CD14-positive monocyte (primary cell): ENCODE data around the gene PTTG1. TPM values are rescaled to one million over a fixed set of nuclear protein-coding genes. Genes with fewer than 3 reads are reported as not detected.

Experiments
- DNase-seq, 3 donors: peaks; one replicate each; pipeline ENCODE4 v3.0.0-alpha.2; 2011 to 2022
- H2AFZ ChIP-seq: 2 replicates; pipeline ENCODE4 v1.6.0; 2012; ENCODE audit warnings: mild to moderate bottlenecking, low read depth, low read length, inconsistent platforms; ENCODE audit not compliant: insufficient read depth, poor library complexity, severe bottlenecking
- H3K27ac ChIP-seq, 2 donors: 1 replicate in 1 of 2; 2 replicates in 1 of 2; pipeline ENCODE4 v1.5.1; 2012 to 2013; ENCODE audit warnings: low read length in 2 of 2, control low read depth in 1 of 2, inconsistent platforms in 1 of 2, low read depth in 1 of 2, mild to moderate bottlenecking in 1 of 2
- H3K27me3 ChIP-seq, 2 donors: one replicate each; pipeline versions ENCODE4 v1.6.0 to v1.6.1; 2011 to 2013; ENCODE audit warnings: low read length in 2 of 2; ENCODE audit not compliant: control insufficient read depth in 2 of 2, insufficient read depth in 2 of 2
- H3K36me3 ChIP-seq, 2 donors: replicated peaks in 1 of 2; 1 replicate in 1 of 2; 2 replicates in 1 of 2; pipeline versions ENCODE4 v1.5.1 to v1.6.1; 2012 to 2013; ENCODE audit warnings: low read length in 2 of 2, control low read depth in 1 of 2, inconsistent platforms in 1 of 2, mild to moderate bottlenecking in 1 of 2; ENCODE audit not compliant: insufficient read depth in 2 of 2, control insufficient read depth in 1 of 2
- H3K4me1 ChIP-seq, 2 donors: 1 replicate in 1 of 2; 2 replicates in 1 of 2; pipeline versions ENCODE4 v1.5.1 to v1.6.1; 2012 to 2013; ENCODE audit warnings: low read length in 2 of 2, control low read depth in 1 of 2, inconsistent platforms in 1 of 2, mild to moderate bottlenecking in 1 of 2, moderate library complexity in 1 of 2; ENCODE audit not compliant: insufficient read depth in 2 of 2, control insufficient read depth in 1 of 2
- H3K4me2 ChIP-seq: replicated peaks from 2 replicates; pipeline ENCODE3; 2012; ENCODE audit warnings: low read length, moderate library complexity, mild to moderate bottlenecking; ENCODE audit not compliant: poor library complexity, severe bottlenecking; ENCODE audit errors: extremely low read depth
- H3K4me3 ChIP-seq, 3 experiments: fragments of 200-600 bp in 1 of 3; sonication (generic) in 1 of 3; replicated peaks in 1 of 3; 1 replicate in 2 of 3; 2 replicates in 1 of 3; pipeline ENCODE4 v1.5.1; 2011 to 2013; ENCODE audit warnings: low read length in 3 of 3, mild to moderate bottlenecking in 3 of 3, control low read depth in 2 of 3, low read depth in 2 of 3, inconsistent platforms in 1 of 3, moderate library complexity in 1 of 3
- H3K79me2 ChIP-seq: 2 replicates; pipeline ENCODE4 v1.6.0; 2012; ENCODE audit warnings: mild to moderate bottlenecking, control low read depth, inconsistent platforms, low read length, moderate library complexity; ENCODE audit not compliant: insufficient read depth
- H3K9ac ChIP-seq: 2 replicates; pipeline ENCODE4 v1.6.0; 2017; ENCODE audit warnings: low read length, mild to moderate bottlenecking; ENCODE audit not compliant: insufficient read depth, poor library complexity, severe bottlenecking
- H3K9me3 ChIP-seq, 2 donors: replicated peaks in 1 of 2; 1 replicate in 1 of 2; 2 replicates in 1 of 2; pipeline versions ENCODE4 v1.5.1 to v1.6.1; 2012 to 2013; ENCODE audit warnings: low read length in 2 of 2, control low read depth in 1 of 2; ENCODE audit not compliant: control insufficient read depth in 1 of 2, insufficient read depth in 1 of 2
- H4K20me1 ChIP-seq: 2 replicates; pipeline ENCODE4 v1.6.0; 2012; ENCODE audit warnings: mild to moderate bottlenecking, low read length, control low read depth, moderate library complexity; ENCODE audit not compliant: insufficient read depth
- H3K27ac Mint-ChIP-seq, 7 donors: one replicate each; pipeline ENCODE4 v1.8.0; 2020; ENCODE audit warnings: mild to moderate bottlenecking in 7 of 7, mixed read lengths in 7 of 7, moderate library complexity in 6 of 7, inconsistent platforms in 2 of 7
- H3K27me3 Mint-ChIP-seq, 3 donors: one replicate each; pipeline ENCODE4 v1.8.0; 2021 to 2022; ENCODE audit warnings: low read depth in 3 of 3, mild to moderate bottlenecking in 3 of 3, mixed read lengths in 3 of 3, moderate library complexity in 3 of 3, inconsistent platforms in 1 of 3
- H3K36me3 Mint-ChIP-seq, 2 donors: one replicate each; pipeline ENCODE4 v1.8.0; 2020; ENCODE audit warnings: mixed read lengths in 2 of 2, inconsistent platforms in 1 of 2, mild to moderate bottlenecking in 1 of 2
- H3K4me1 Mint-ChIP-seq: one replicate; pipeline ENCODE4 v1.8.0; 2020; ENCODE audit warnings: mild to moderate bottlenecking, mixed read lengths
- H3K4me3 Mint-ChIP-seq, 2 donors: one replicate each; pipeline ENCODE4 v1.8.0; 2020; ENCODE audit warnings: mild to moderate bottlenecking in 2 of 2, mixed read lengths in 2 of 2, moderate library complexity in 1 of 2
- H3K9me3 Mint-ChIP-seq, 7 donors: one replicate each; pipeline ENCODE4 v1.8.0; 2020 to 2022; ENCODE audit warnings: mixed read lengths in 7 of 7, mild to moderate bottlenecking in 6 of 7, moderate library complexity in 6 of 7, inconsistent platforms in 2 of 7
- WGBS: methylation state at CpG from one replicate; pipeline ENCODE4 v1.1.5; 2013; ENCODE audit warnings: missing lambda C conversion rate; ENCODE audit not compliant: insufficient coverage; 5-methylcytosine and 5-hydroxymethylcytosine counted together
- intact Hi-C, 2 donors: fragments of 100-400 bp; cut with micrococcal nuclease; formaldehyde crosslinking; loops; one replicate each; pipeline versions ENCODE4 v1.15.0 to v1.15.1; 2023
- polyA plus RNA-seq, 3 donors: library from polyadenylated mRNA; depleted of rRNA in 1 of 3; unstranded in 2 of 3; stranded (reverse) in 1 of 3; fragments of 300-500 nt in 2 of 3; fragments of >200 nt in 1 of 3; fragmentation: Illumina TruSeq in 2 of 3; gene quantifications; 1 replicate in 2 of 3; 2 replicates in 1 of 3; pipeline ENCODE4 v1.2.3, GENCODE V29; 2012 to 2021
- TF ChIP-seq, protein P1 (sequence below): fragments of 200-600 bp; IDR thresholded peaks from one replicate; pipeline ENCODE4 v1.8.0; 2022; ENCODE audit warnings: antibody characterized with exemption, mild to moderate bottlenecking

Gene PTTG1
- polyA plus RNA-seq, 3 donors: 2.5 to 3.6 (median 3.3) TPM

DNA sequence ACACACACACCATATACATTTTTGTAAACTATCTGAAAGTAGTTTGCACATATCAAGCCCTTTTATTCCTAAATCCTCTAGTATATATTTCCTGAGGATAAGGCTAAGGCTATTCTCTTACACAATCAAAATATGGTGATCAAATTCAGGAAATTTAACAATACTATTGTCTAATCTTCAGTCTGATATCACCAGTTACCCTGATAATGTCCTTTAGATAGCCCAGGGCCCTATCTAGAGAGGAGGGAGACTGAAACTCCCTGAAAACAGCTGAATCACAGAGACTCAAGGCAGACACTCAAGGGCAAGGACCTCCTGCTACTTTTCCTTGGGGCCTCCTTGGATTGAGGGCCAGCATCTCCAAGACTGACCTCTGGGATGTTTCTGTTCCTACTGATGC is 30.4 kb downstream of the PTTG1 start:
- Histone ChIP-seq H4K20me1 (no peaks in the 10 kb centered on the region), H3K27me3 (no peaks in the 10 kb centered on the region), H3K9ac (no peak overlapping the region), H3K36me3 (no peaks in the 10 kb centered on the region), H3K4me3 (no peak overlapping the region), H3K27ac (no peak overlapping the region), H3K4me2 (no peak overlapping the region), H2AFZ (no peak overlapping the region), H3K4me1 (peaks cover 8 to 13% of the 10 kb centered on the region in 2 donors), H3K9me3 (no peaks in the 10 kb centered on the region), H3K79me2 (no peaks in the 10 kb centered on the region)
- DNase-seq: no peak
- TF ChIP-seq, protein P1, sequence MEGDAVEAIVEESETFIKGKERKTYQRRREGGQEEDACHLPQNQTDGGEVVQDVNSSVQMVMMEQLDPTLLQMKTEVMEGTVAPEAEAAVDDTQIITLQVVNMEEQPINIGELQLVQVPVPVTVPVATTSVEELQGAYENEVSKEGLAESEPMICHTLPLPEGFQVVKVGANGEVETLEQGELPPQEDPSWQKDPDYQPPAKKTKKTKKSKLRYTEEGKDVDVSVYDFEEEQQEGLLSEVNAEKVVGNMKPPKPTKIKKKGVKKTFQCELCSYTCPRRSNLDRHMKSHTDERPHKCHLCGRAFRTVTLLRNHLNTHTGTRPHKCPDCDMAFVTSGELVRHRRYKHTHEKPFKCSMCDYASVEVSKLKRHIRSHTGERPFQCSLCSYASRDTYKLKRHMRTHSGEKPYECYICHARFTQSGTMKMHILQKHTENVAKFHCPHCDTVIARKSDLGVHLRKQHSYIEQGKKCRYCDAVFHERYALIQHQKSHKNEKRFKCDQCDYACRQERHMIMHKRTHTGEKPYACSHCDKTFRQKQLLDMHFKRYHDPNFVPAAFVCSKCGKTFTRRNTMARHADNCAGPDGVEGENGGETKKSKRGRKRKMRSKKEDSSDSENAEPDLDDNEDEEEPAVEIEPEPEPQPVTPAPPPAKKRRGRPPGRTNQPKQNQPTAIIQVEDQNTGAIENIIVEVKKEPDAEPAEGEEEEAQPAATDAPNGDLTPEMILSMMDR: no peak
- Mint-ChIP-seq H3K27ac (peak overlapping the region in 1 of 7 donors; percentile 61), H3K9me3 (peaks cover 0 to 5% (median 0%) of the 10 kb centered on the region in 7 donors), H3K4me3 (no peak overlapping the region), H3K27me3 (peaks cover 3 to 14% (median 6%) of the 10 kb centered on the region in 3 donors), H3K4me1 (peaks cover 14% of the 10 kb centered on the region), H3K36me3 (no peaks in the 10 kb centered on the region)
- intact Hi-C loops: no loop called here

DNA sequence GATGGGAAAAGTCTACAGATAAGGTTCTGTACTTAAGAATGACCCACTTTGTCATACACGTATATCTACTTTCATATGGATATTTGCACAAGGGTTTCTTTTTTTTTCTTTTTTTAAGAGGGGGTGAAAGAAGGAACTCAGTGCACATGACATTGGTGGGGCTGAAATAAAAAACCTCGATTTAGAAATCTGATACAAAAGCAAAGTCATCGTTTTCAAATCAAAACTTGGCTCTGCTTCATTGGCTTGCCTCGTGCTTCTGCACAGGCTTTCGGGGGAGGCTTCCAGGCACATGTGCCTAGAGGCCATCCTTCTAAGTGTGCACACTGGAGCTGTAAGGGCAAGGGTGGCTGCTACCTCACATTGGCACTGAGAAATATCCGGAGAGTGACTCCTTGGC is 31.1 kb downstream of the PTTG1 start:
- no peak overlapping the region for H3K27ac ChIP-seq
- TF ChIP-seq, protein P1: no peak
- no peak overlapping the region for H3K4me2 ChIP-seq
- H3K27me3 ChIP-seq: no peaks in the 10 kb centered on the region
- H3K4me3 ChIP-seq: no peak overlapping the region
- Mint-ChIP-seq H3K4me3 (peak overlapping the region in 1 of 2 donors; percentile 59), H3K4me1 (peaks cover 14% of the 10 kb centered on the region), H3K27ac (peak overlapping the region in 1 of 7 donors; percentile 2), H3K9me3 (peaks cover 0 to 5% (median 0%) of the 10 kb centered on the region in 7 donors), H3K36me3 (no peaks in the 10 kb centered on the region), H3K27me3 (peaks cover 3 to 14% (median 6%) of the 10 kb centered on the region in 3 donors)
- intact Hi-C loops: no loop called here
- peak in 1 of 3 donors; percentile 26 for DNase-seq
- no peaks in the 10 kb centered on the region for H3K79me2 ChIP-seq
- peak overlapping the region; percentile 18 for H2AFZ ChIP-seq
- no peaks in the 10 kb centered on the region for H3K9me3 ChIP-seq
- WGBS: 26% methylated on average over 4 of the region's 6 CpGs
- no peak overlapping the region for H3K9ac ChIP-seq
- H4K20me1 ChIP-seq: no peaks in the 10 kb centered on the region
- H3K4me1 ChIP-seq: peaks cover 8 to 13% of the 10 kb centered on the region in 2 donors
- no peaks in the 10 kb centered on the region for H3K36me3 ChIP-seq
